GM12864 (cell line): Measurements from ENCODE around the gene FSD1.
"Not testable (repeated sequence)": the region's sequence is repeated elsewhere in the genome, so short reads cannot be mapped to it uniquely, and the experiment has no call there.

Experiments
- DNase-seq: peaks from one replicate; pipeline ENCODE4 v3.0.0-alpha.2; 2011; ENCODE audit warnings: low read depth
- H3K4me3 ChIP-seq: 2 replicates; pipeline ENCODE4 v1.5.1; 2011; ENCODE audit warnings: mild to moderate bottlenecking, low read depth, low read length, control low read depth
- CTCF ChIP-seq: IDR thresholded peaks from 2 replicates; pipeline ENCODE4 v1.5.1; 2011; ENCODE audit warnings: low read depth, mild to moderate bottlenecking, moderate library complexity, low read length, control low read depth, inconsistent platforms; ENCODE audit errors: missing control alignments

Gene FSD1

GRCh38 chr19:4326837-4327251, 22.4 kb downstream of the FSD1 start:
- H3K4me3 ChIP-seq, result no peak overlapping the region
- DNase-seq, result no peak
- no peak for TF ChIP-seq CTCF

GRCh38 chr19:4327252-4327876, 23.0 kb downstream of the FSD1 start:
- no peak for TF ChIP-seq CTCF
- DNase-seq, result no peak
- no peak overlapping the region for H3K4me3 ChIP-seq

GRCh38 chr19:4327877-4328242, 23.5 kb downstream of the FSD1 start:
- DNase-seq, result no peak
- no peak for TF ChIP-seq CTCF
- H3K4me3 ChIP-seq, result no peak overlapping the region

- TF ChIP-seq CTCF, result no peak
- peak overlapping the region; percentile 71 for H3K4me3 ChIP-seq
- peak; percentile 67 for DNase-seq
Observed at GRCh38 chr19:4328243-4328990, 24.0 kb downstream of the FSD1 start.

GRCh38 chr19:4328991-4329681, 24.7 kb downstream of the FSD1 start:
- peak overlapping the region; percentile 71 for H3K4me3 ChIP-seq
- not testable (repeated sequence) for DNase-seq

GRCh38 chr19:4329858-4330257, 25.5 kb downstream of the FSD1 start:
- no peak overlapping the region for H3K4me3 ChIP-seq
- DNase-seq, result no peak
- TF ChIP-seq CTCF, result no peak

- DNase-seq, result no peak
Observed at GRCh38 chr19:4334929-4335570, 30.7 kb downstream of the FSD1 start.

More at GRCh38 chr19:4334929-4335570, 30.7 kb downstream of the FSD1 start:
- no peak overlapping the region for H3K4me3 ChIP-seq
- TF ChIP-seq CTCF, result no peak
